HepG2 (cell line): ENCODE results near the gene ATAD2B. TPM values are rescaled to one million over a fixed set of nuclear protein-coding genes. Genes with fewer than 3 reads are reported as not detected.

Experiments used
- ATAC-seq: fragments of 200-7000 bp; cut with Tn5 transposase; 3 replicates; pipeline ENCODE4 v1.9.1; 2020; ENCODE audit warnings: mild to moderate bottlenecking, moderate library complexity
- BruUV-seq: library from RNA; stranded (reverse); fragments of 400-500 nt; replicated peaks from 2 replicates; lab custom pipeline; 2021; lab: Mats Ljungman, UMichigan
- CTCF ChIA-PET: fragments of 300-600 bp; formaldehyde crosslinking; extraction: SDS; loops from one replicate; lab custom pipeline; 2021; ENCODE audit warnings: low total read pairs, inconsistent platforms, low intra/inter-chr PET ratio; lab: Yijun Ruan, JAX
- POLR2A ChIA-PET: fragments of 350-600 bp; sonication (Branson Sonifier 250); formaldehyde crosslinking; loops from one replicate; lab custom pipeline; 2020; ENCODE audit warnings: antibody characterized with exemption, inconsistent platforms; lab: Yijun Ruan, JAX
- DNase-seq: peaks from one replicate; pipeline ENCODE4 v3.0.0-alpha.2; 2015; ENCODE audit warnings: low spot score
- FAIRE-seq: peaks from 3 replicates; lab custom pipeline; 2011; peaks lifted over from hg19 to GRCh38; lab: Jason Lieb, UNC
- H2AFZ ChIP-seq: one replicate; pipeline ENCODE4 v1.6.1; 2011; ENCODE audit warnings: low read length, inconsistent platforms
- H3K27ac ChIP-seq: fragments of 300-600 bp; 3 replicates; pipeline ENCODE4 v1.8.0; 2011; ENCODE audit warnings: mixed run types, mild to moderate bottlenecking, mixed read lengths, low read length, inconsistent platforms; ENCODE audit not compliant: insufficient read depth; ENCODE audit errors: extremely low read length
- H3K27me3 ChIP-seq, 2 experiments: fragments of 200-600 bp in 1 of 2; 2 replicates in 1 of 2; 3 replicates in 1 of 2; pipeline versions ENCODE4 v1.6.0 to v1.8.0; 2011; ENCODE audit warnings: low read length in 2 of 2, mild to moderate bottlenecking in 2 of 2, moderate library complexity in 2 of 2, inconsistent platforms in 1 of 2; ENCODE audit not compliant: insufficient read depth in 2 of 2, control insufficient read depth in 1 of 2
- H3K36me3 ChIP-seq, 2 experiments: fragments of 200-600 bp in 1 of 2; replicated peaks in 1 of 2; 2 replicates in 1 of 2; 3 replicates in 1 of 2; pipeline versions ENCODE4 v1.5.1 to v1.8.0; 2011; ENCODE audit warnings: low read length in 2 of 2, inconsistent platforms in 1 of 2; ENCODE audit not compliant: insufficient read depth in 2 of 2, control insufficient read depth in 1 of 2
- H3K4me1 ChIP-seq: 2 replicates; pipeline ENCODE4 v1.5.1; 2012; ENCODE audit warnings: low read length, inconsistent platforms; ENCODE audit not compliant: insufficient read depth
- H3K4me2 ChIP-seq: 2 replicates; pipeline ENCODE4 v1.6.0; 2011; ENCODE audit warnings: low read depth, low read length, inconsistent platforms
- H3K4me3 ChIP-seq, 3 experiments: fragments of 200-600 bp in 1 of 3; sonication (generic), shearing (Covaris generic) in 1 of 3; replicated peaks in 1 of 3; 2 replicates each; pipeline ENCODE4 v1.5.1; 2011 to 2016; ENCODE audit warnings: low read length in 3 of 3, inconsistent platforms in 2 of 3, low read depth in 2 of 3, mild to moderate bottlenecking in 2 of 3, control low read depth in 1 of 3, mixed read lengths in 1 of 3; ENCODE audit not compliant: insufficient read depth in 1 of 3
- H3K79me2 ChIP-seq: one replicate; pipeline ENCODE4 v1.6.1; 2011; ENCODE audit warnings: low read length, inconsistent platforms; ENCODE audit not compliant: insufficient read depth
- H3K9ac ChIP-seq: 2 replicates; pipeline ENCODE4 v1.6.0; 2011; ENCODE audit warnings: mild to moderate bottlenecking, low read depth, low read length, inconsistent platforms; ENCODE audit not compliant: insufficient read depth
- H3K9me3 ChIP-seq: 2 replicates; pipeline ENCODE4 v1.5.1; 2012; ENCODE audit warnings: mild to moderate bottlenecking, low read length
- H4K20me1 ChIP-seq: 2 replicates; pipeline ENCODE4 v1.6.0; 2011; ENCODE audit warnings: inconsistent platforms, mild to moderate bottlenecking, low read length, moderate library complexity; ENCODE audit not compliant: insufficient read depth
- CEBPB ChIP-seq: IDR thresholded peaks from 2 replicates; pipeline ENCODE4 v1.6.1; 2011; ENCODE audit warnings: low read depth, low read length, improper control_type of control experiment, borderline replicate concordance
- FLYWCH1 ChIP-seq: sonication (generic); formaldehyde crosslinking; IDR thresholded peaks from 2 replicates; pipeline ENCODE4 v1.8.1; 2023; ENCODE audit warnings: mild to moderate bottlenecking, missing genetic modification reagents
- FOXA1 ChIP-seq, 2 experiments: fragments of 450-650 bp in 1 of 2; sonication (generic) in 1 of 2; formaldehyde crosslinking in 1 of 2; IDR thresholded peaks; 2 replicates each; pipeline versions ENCODE4 v1.4.0 to v1.6.1; 2016 to 2020; ENCODE audit warnings: missing genetic modification reagents in 1 of 2
- HHEX ChIP-seq: IDR thresholded peaks from 2 replicates; pipeline ENCODE4 v1.6.1; 2016; ENCODE audit warnings: control low read depth
- KLF9 ChIP-seq: IDR thresholded peaks from 2 replicates; pipeline ENCODE4 v1.6.1; 2016; ENCODE audit warnings: low read depth
- MED1 ChIP-seq: sonication (generic); formaldehyde crosslinking; IDR thresholded peaks from 2 replicates; pipeline ENCODE4 v1.4.0; 2020; ENCODE audit warnings: missing genetic modification reagents
- NR1H2 ChIP-seq: sonication (generic); formaldehyde crosslinking; IDR thresholded peaks from 2 replicates; pipeline ENCODE4 v1.8.1; 2022; ENCODE audit warnings: low read depth, missing genetic modification reagents, borderline replicate concordance
- POLR2G ChIP-seq: fragments of 200-400 bp; formaldehyde crosslinking; IDR thresholded peaks from 2 replicates; pipeline ENCODE4 v1.6.1; 2018; ENCODE audit warnings: mild to moderate bottlenecking, low read depth, low read length, moderate library complexity
- PRDM15 ChIP-seq: sonication (generic); formaldehyde crosslinking; IDR thresholded peaks from 2 replicates; pipeline ENCODE4 v1.4.0; 2020; ENCODE audit warnings: missing genetic modification reagents
- TBL1XR1 ChIP-seq: fragments of 150-350 bp; IDR thresholded peaks from 2 replicates; pipeline ENCODE4 v1.6.1; 2014; ENCODE audit warnings: borderline replicate concordance, low read length; ENCODE audit not compliant: partially characterized antibody
- ZBTB4 ChIP-seq: sonication (generic); formaldehyde crosslinking; IDR thresholded peaks from 2 replicates; pipeline ENCODE4 v1.4.0; 2020; ENCODE audit warnings: missing genetic modification reagents, mild to moderate bottlenecking, borderline replicate concordance
- ZBTB44 ChIP-seq: sonication (generic); formaldehyde crosslinking; IDR thresholded peaks from 2 replicates; pipeline ENCODE4 v1.4.0; 2020; ENCODE audit warnings: missing genetic modification reagents
- ZNF20 ChIP-seq: sonication (generic); formaldehyde crosslinking; IDR thresholded peaks from 2 replicates; pipeline ENCODE4 v1.4.0; 2020; ENCODE audit warnings: mild to moderate bottlenecking, moderate library complexity, missing genetic modification reagents
- ZNF282 ChIP-seq: fragments of 450-650 bp; IDR thresholded peaks from 2 replicates; pipeline ENCODE4 v1.6.1; 2018; ENCODE audit not compliant: partially characterized antibody
- ZNF607 ChIP-seq: sonication (generic); formaldehyde crosslinking; IDR thresholded peaks from 2 replicates; pipeline ENCODE4 v1.5.1; 2020; ENCODE audit warnings: missing genetic modification reagents, mild to moderate bottlenecking, borderline replicate concordance
- ZNF777 ChIP-seq: sonication (generic); formaldehyde crosslinking; IDR thresholded peaks from 2 replicates; pipeline ENCODE4 v1.4.0; 2020; ENCODE audit warnings: missing genetic modification reagents
- WGBS: methylation state at CpG from one replicate; pipeline ENCODE4 v1.1.6; 2017; ENCODE audit warnings: low lambda C conversion rate; 5-methylcytosine and 5-hydroxymethylcytosine counted together
- in situ Hi-C: cut with HindIII; loops from 2 replicates; pipeline ENCODE4 v1.10.0; 2017; ENCODE audit warnings: low pct_unique_long_range_greater_than_20kb; ENCODE audit not compliant: extremely low pct_ligation_motif_present
- intact Hi-C: fragments of 100-400 bp; cut with micrococcal nuclease; formaldehyde crosslinking; loops from one replicate; pipeline ENCODE4 v1.10.0; 2022; ENCODE audit not compliant: unreplicated experiment
- polyA plus RNA-seq, 8 experiments: library from polyadenylated mRNA; depleted of rRNA in 3 of 8; stranded (reverse) in 7 of 8; unstranded in 1 of 8; fragments of >200 nt; fragmentation: Illumina TruSeq in 4 of 8; extraction: Trizol in 4 of 8; gene quantifications; 2 replicates each; pipeline versions ENCODE4 v1.2.1 to v1.2.3, GENCODE V29; 2011 to 2016; ENCODE audit warnings: low read depth in 4 of 8, missing spikeins in 1 of 8, mixed read lengths in 1 of 8; ENCODE audit not compliant: insufficient read depth in 1 of 8
- total RNA-seq, 5 experiments: library from RNA; depleted of rRNA; stranded (reverse); fragments of >200 nt; fragmentation: Illumina TruSeq; extraction: Trizol; gene quantifications; 2 replicates each; pipeline ENCODE4 v1.2.3, GENCODE V29; 2016; ENCODE audit warnings: low read depth in 1 of 5

ATAD2B gene
- total and polyA plus RNA-seq, 2 of the 13 experiments (the other 11 are each of a cell fraction or from before 2014, with no cell fraction given), result 5.3 to 22.2 TPM

GRCh38 chr2:23698721-23699579 is 228.0 kb downstream of the ATAD2B start:
- Histone ChIP-seq H3K27me3 (no peaks in the 10 kb centered on the region), H3K79me2 (no peaks in the 10 kb centered on the region), H3K36me3 (no peaks in the 10 kb centered on the region), H3K4me1 (no peaks in the 10 kb centered on the region), H3K27ac (no peak overlapping the region), H3K9ac (no peak overlapping the region), H3K9me3 (no peaks in the 10 kb centered on the region), H2AFZ (no peak overlapping the region), H3K4me2 (no peak overlapping the region), H4K20me1 (no peaks in the 10 kb centered on the region), H3K4me3 (no peak overlapping the region)
- FAIRE-seq, result no peak
- in situ Hi-C loops, result no loop called here
- ChIA-PET CTCF (no interaction called here), POLR2A (no interaction called here)
- WGBS, result 95% methylated on average over 17 of the region's 17 CpGs
- intact Hi-C loops, result no loop called here
- no TSS peak for BruUV-seq
- no peak for ATAC-seq
- no peak for DNase-seq
- no peak for TF ChIP-seq HHEX (CRISPR knock-in tag)
- no peak for TF ChIP-seq ZNF607
- TF ChIP-seq NR1H2 (CRISPR knock-in tag), result no peak
- TF ChIP-seq MED1, result no peak
- TF ChIP-seq PRDM15 (CRISPR knock-in tag), result no peak
- no peak for TF ChIP-seq ZNF282
- TF ChIP-seq ZBTB44 (CRISPR knock-in tag), result no peak
- TF ChIP-seq POLR2G, result no peak
- no peak for TF ChIP-seq TBL1XR1
- TF ChIP-seq KLF9 (CRISPR knock-in tag), result no peak
- TF ChIP-seq ZBTB4 (CRISPR knock-in tag), result no peak
- no peak for TF ChIP-seq ZNF777 (CRISPR knock-in tag)
- no peak for TF ChIP-seq CEBPB
- no peak for TF ChIP-seq FLYWCH1 (CRISPR knock-in tag)
- TF ChIP-seq ZNF20 (CRISPR knock-in tag), result no peak
- no peak for TF ChIP-seq FOXA1 (IDR thresholded peaks at IDR 0.05)
- no peak for TF ChIP-seq FOXA1 (CRISPR knock-in tag; IDR thresholded peaks at IDR 0.05)
